H9 (cell line): ENCODE data around the gene SLC12A8. TPM values are rescaled to one million over a fixed set of nuclear protein-coding genes. Genes with fewer than 3 reads are reported as not detected.
A peak's percentile ranks its signal among the peaks of the same experiment; 100 is the strongest.

Experiments
- DNase-seq: peaks from one replicate; pipeline ENCODE4 v3.0.0-alpha.2; 2017
- H2AFZ ChIP-seq: one replicate; pipeline ENCODE4 v1.6.1; 2013; ENCODE audit warnings: mild to moderate bottlenecking, low read length, control low read depth, moderate library complexity
- H2AK5ac ChIP-seq: 2 replicates; pipeline ENCODE4 v1.6.1; 2013; ENCODE audit warnings: low read length, control low read depth, mixed read lengths; ENCODE audit not compliant: insufficient read length
- H2BK120ac ChIP-seq: one replicate; pipeline ENCODE4 v1.6.1; 2013; ENCODE audit warnings: low read depth, mild to moderate bottlenecking, low read length, control low read depth, inconsistent platforms; ENCODE audit not compliant: poor library complexity, severe bottlenecking
- H2BK12ac ChIP-seq: 2 replicates; pipeline ENCODE4 v1.6.1; 2013; ENCODE audit warnings: low read length, control low read depth, mixed read lengths, low read depth; ENCODE audit not compliant: insufficient read length
- H2BK15ac ChIP-seq: 2 replicates; pipeline ENCODE4 v1.6.1; 2013; ENCODE audit warnings: low read depth, low read length, control low read depth
- H2BK20ac ChIP-seq: one replicate; pipeline ENCODE4 v1.6.1; 2013; ENCODE audit warnings: low read depth, mild to moderate bottlenecking, low read length, control low read depth, inconsistent platforms; ENCODE audit not compliant: poor library complexity, severe bottlenecking
- H2BK5ac ChIP-seq: 2 replicates; pipeline ENCODE4 v1.6.1; 2013; ENCODE audit warnings: low read length, control low read depth, mixed read lengths; ENCODE audit not compliant: insufficient read length
- H3K14ac ChIP-seq: 2 replicates; pipeline ENCODE4 v1.6.1; 2013; ENCODE audit warnings: low read length, control low read depth; ENCODE audit not compliant: insufficient read depth
- H3K18ac ChIP-seq: 2 replicates; pipeline ENCODE4 v1.6.1; 2013; ENCODE audit warnings: low read depth, mild to moderate bottlenecking, mixed read lengths, low read length, control low read depth; ENCODE audit not compliant: insufficient read length
- H3K23ac ChIP-seq: 2 replicates; pipeline ENCODE4 v1.6.1; 2013; ENCODE audit warnings: low read length, control low read depth, mixed read lengths, low read depth; ENCODE audit not compliant: insufficient read length
- H3K23me2 ChIP-seq: 2 replicates; pipeline ENCODE4 v1.6.1; 2013; ENCODE audit warnings: low read depth, mild to moderate bottlenecking, mixed read lengths, low read length, control low read depth; ENCODE audit not compliant: insufficient read length, poor library complexity, severe bottlenecking
- H3K27ac ChIP-seq: 2 replicates; pipeline ENCODE4 v1.5.1; 2013; ENCODE audit warnings: low read length, control low read depth, mixed read lengths, low read depth; ENCODE audit not compliant: insufficient read length
- H3K27me3 ChIP-seq: 2 replicates; pipeline ENCODE4 v1.6.1; 2013; ENCODE audit warnings: low read length, control low read depth, inconsistent platforms; ENCODE audit not compliant: insufficient read depth
- H3K4ac ChIP-seq: 2 replicates; pipeline ENCODE4 v1.6.1; 2013; ENCODE audit warnings: low read depth, mild to moderate bottlenecking, control low read depth, inconsistent platforms, low read length, moderate library complexity
- H3K4me1 ChIP-seq: 2 replicates; pipeline ENCODE4 v1.6.1; 2013; ENCODE audit warnings: low read length, control low read depth, inconsistent platforms; ENCODE audit not compliant: insufficient read depth
- H3K4me2 ChIP-seq: 2 replicates; pipeline ENCODE4 v1.6.1; 2013; ENCODE audit warnings: low read length, control low read depth, mixed read lengths; ENCODE audit not compliant: insufficient read length, insufficient read depth
- H3K56ac ChIP-seq: 2 replicates; pipeline ENCODE4 v1.6.1; 2013; ENCODE audit warnings: low read depth, mild to moderate bottlenecking, mixed read lengths, low read length, control low read depth; ENCODE audit not compliant: insufficient read length
- H3K79me1 ChIP-seq: 2 replicates; pipeline ENCODE4 v1.6.1; 2013; ENCODE audit warnings: low read depth, mild to moderate bottlenecking, moderate library complexity, low read length, control low read depth, inconsistent platforms; ENCODE audit not compliant: insufficient read depth, poor library complexity, severe bottlenecking
- H3K79me2 ChIP-seq: 2 replicates; pipeline ENCODE4 v1.6.1; 2013; ENCODE audit warnings: low read length, control low read depth, inconsistent platforms; ENCODE audit not compliant: insufficient read depth
- H3K9ac ChIP-seq: 2 replicates; pipeline ENCODE4 v1.6.1; 2013; ENCODE audit warnings: low read length, control low read depth, mixed read lengths; ENCODE audit not compliant: insufficient read length; ENCODE audit errors: extremely low read depth
- H3K9me3 ChIP-seq: one replicate; pipeline ENCODE4 v1.6.1; 2013; ENCODE audit warnings: low read depth, low read length, inconsistent platforms; ENCODE audit not compliant: control insufficient read depth
- H3T11ph ChIP-seq: one replicate; pipeline ENCODE4 v1.6.1; 2013; ENCODE audit warnings: mild to moderate bottlenecking, low read length, control low read depth, inconsistent platforms
- H4K20me1 ChIP-seq: one replicate; pipeline ENCODE4 v1.6.1; 2013; ENCODE audit not compliant: control insufficient read depth, insufficient read length, insufficient read depth
- H4K5ac ChIP-seq: 2 replicates; pipeline ENCODE4 v1.6.1; 2013; ENCODE audit warnings: low read depth, mild to moderate bottlenecking, mixed read lengths, low read length, control low read depth; ENCODE audit not compliant: insufficient read length
- H4K8ac ChIP-seq: replicated peaks from 2 replicates; pipeline ENCODE4 v1.6.1; 2013; ENCODE audit warnings: low read length, control low read depth, mixed read lengths, low read depth; ENCODE audit not compliant: insufficient read length
- H4K91ac ChIP-seq: 2 replicates; pipeline ENCODE4 v1.6.1; 2013; ENCODE audit warnings: low read depth, mild to moderate bottlenecking, moderate library complexity, mixed read lengths, low read length, control low read depth; ENCODE audit not compliant: insufficient read length
- H3K27ac Mint-ChIP-seq, 3 experiments: 2 replicates in 2 of 3; 3 replicates in 1 of 3; pipeline ENCODE4 v1.8.0; 2020 to 2021; ENCODE audit warnings: mixed read lengths in 3 of 3, mild to moderate bottlenecking in 1 of 3, moderate library complexity in 1 of 3
- H3K27me3 Mint-ChIP-seq: 2 replicates; pipeline ENCODE4 v1.8.0; 2021; ENCODE audit warnings: low read depth, mild to moderate bottlenecking, moderate library complexity, mixed read lengths
- H3K36me3 Mint-ChIP-seq, 3 experiments: 2 replicates in 2 of 3; 3 replicates in 1 of 3; pipeline ENCODE4 v1.8.0; 2020 to 2021; ENCODE audit warnings: low read depth in 3 of 3, mixed read lengths in 3 of 3; ENCODE audit not compliant: insufficient read depth in 1 of 3
- H3K4me1 Mint-ChIP-seq, 2 experiments: 2 replicates each; pipeline ENCODE4 v1.8.0; 2020; ENCODE audit warnings: mixed read lengths in 2 of 2
- H3K4me3 Mint-ChIP-seq, 2 experiments: 2 replicates in 1 of 2; 3 replicates in 1 of 2; pipeline ENCODE4 v1.8.0; 2020 to 2021; ENCODE audit warnings: mild to moderate bottlenecking in 2 of 2, mixed read lengths in 2 of 2, moderate library complexity in 1 of 2
- H3K9me3 Mint-ChIP-seq, 2 experiments: 2 replicates in 1 of 2; 3 replicates in 1 of 2; pipeline ENCODE4 v1.8.0; 2020; ENCODE audit warnings: mild to moderate bottlenecking in 2 of 2, mixed read lengths in 2 of 2, moderate library complexity in 1 of 2
- WGBS: extraction: QIAGEN DNeasy Blood & Tissue Kit; methylation state at CpG from one replicate; pipeline ENCODE4 v1.1.7; 2013; ENCODE audit warnings: missing lambda C conversion rate, low lambda C conversion rate, mixed read lengths; ENCODE audit not compliant: insufficient read length; ENCODE audit errors: extremely low coverage; 5-methylcytosine and 5-hydroxymethylcytosine counted together
- total RNA-seq: library from RNA; stranded (reverse); gene quantifications from 2 replicates; pipeline ENCODE4 v1.2.1, GENCODE V29; 2021
- TF ChIP-seq, protein P1 (sequence below): fragments of 200-600 bp; sonication (generic); conservative IDR thresholded peaks from 3 replicates; pipeline ENCODE4 v1.8.0; 2021; ENCODE audit warnings: antibody characterized with exemption, mild to moderate bottlenecking

Gene SLC12A8
- total RNA-seq, 1 experiment from 2014 or later, result 8.2 TPM

- Histone ChIP-seq H2BK5ac (no peak overlapping the region), H4K8ac (no peak overlapping the region), H2AFZ (no peak overlapping the region), H2AK5ac (no peak overlapping the region), H3K23ac (no peak overlapping the region), H3K27ac (no peak overlapping the region), H4K20me1 (no peaks in the 10 kb centered on the region), H3K4ac (no peak overlapping the region), H4K91ac (no peak overlapping the region), H3K79me2 (no peaks in the 10 kb centered on the region), H3T11ph (no peak overlapping the region), H3K9ac (no peak overlapping the region), H3K27me3 (no peaks in the 10 kb centered on the region), H3K4me2 (no peak overlapping the region), H2BK120ac (no peak overlapping the region), H3K56ac (no peak overlapping the region), H3K23me2 (peaks cover 8% of the 10 kb centered on the region), H4K5ac (no peak overlapping the region), H3K18ac (no peak overlapping the region), H3K14ac (no peak overlapping the region), H2BK12ac (no peak overlapping the region), H3K9me3 (no peaks in the 10 kb centered on the region), H3K4me1 (no peaks in the 10 kb centered on the region; the same call in 1 of the 2 replicates), H2BK20ac (no peak overlapping the region), H2BK15ac (no peak overlapping the region), H3K79me1 (no peaks in the 10 kb centered on the region)
- no peak for DNase-seq
- Mint-ChIP-seq H3K27ac (peak overlapping the region in 1 of 3 experiments; percentile 24; a peak in 2 of 7 replicates), H3K9me3 (no peaks in the 10 kb centered on the region), H3K27me3 (peaks cover 5% of the 10 kb centered on the region), H3K4me3 (no peak overlapping the region), H3K36me3 (peaks cover 0 to 8% (median 0%) of the 10 kb centered on the region in 3 experiments; a peak in 1 of 7 replicates), H3K4me1 (peaks cover 36 to 47% of the 10 kb centered on the region in 2 experiments)
- WGBS, result no CpG with 5 or more reads among the region's 10 CpGs
- TF ChIP-seq, protein P1, sequence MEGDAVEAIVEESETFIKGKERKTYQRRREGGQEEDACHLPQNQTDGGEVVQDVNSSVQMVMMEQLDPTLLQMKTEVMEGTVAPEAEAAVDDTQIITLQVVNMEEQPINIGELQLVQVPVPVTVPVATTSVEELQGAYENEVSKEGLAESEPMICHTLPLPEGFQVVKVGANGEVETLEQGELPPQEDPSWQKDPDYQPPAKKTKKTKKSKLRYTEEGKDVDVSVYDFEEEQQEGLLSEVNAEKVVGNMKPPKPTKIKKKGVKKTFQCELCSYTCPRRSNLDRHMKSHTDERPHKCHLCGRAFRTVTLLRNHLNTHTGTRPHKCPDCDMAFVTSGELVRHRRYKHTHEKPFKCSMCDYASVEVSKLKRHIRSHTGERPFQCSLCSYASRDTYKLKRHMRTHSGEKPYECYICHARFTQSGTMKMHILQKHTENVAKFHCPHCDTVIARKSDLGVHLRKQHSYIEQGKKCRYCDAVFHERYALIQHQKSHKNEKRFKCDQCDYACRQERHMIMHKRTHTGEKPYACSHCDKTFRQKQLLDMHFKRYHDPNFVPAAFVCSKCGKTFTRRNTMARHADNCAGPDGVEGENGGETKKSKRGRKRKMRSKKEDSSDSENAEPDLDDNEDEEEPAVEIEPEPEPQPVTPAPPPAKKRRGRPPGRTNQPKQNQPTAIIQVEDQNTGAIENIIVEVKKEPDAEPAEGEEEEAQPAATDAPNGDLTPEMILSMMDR, result no peak
Measured at GRCh38 chr3:125123451-125124305, 88.9 kb downstream of the SLC12A8 start.
